GM12801 (cell line): ENCODE results near the gene ACTR8.

Source experiments
- TF ChIP-seq, protein P1 (sequence below): IDR thresholded peaks from one replicate; pipeline ENCODE4 v1.5.1; 2011; ENCODE audit warnings: control low read depth; ENCODE audit not compliant: insufficient read length; ENCODE audit errors: extremely low read depth

The ACTR8 gene

DNA sequence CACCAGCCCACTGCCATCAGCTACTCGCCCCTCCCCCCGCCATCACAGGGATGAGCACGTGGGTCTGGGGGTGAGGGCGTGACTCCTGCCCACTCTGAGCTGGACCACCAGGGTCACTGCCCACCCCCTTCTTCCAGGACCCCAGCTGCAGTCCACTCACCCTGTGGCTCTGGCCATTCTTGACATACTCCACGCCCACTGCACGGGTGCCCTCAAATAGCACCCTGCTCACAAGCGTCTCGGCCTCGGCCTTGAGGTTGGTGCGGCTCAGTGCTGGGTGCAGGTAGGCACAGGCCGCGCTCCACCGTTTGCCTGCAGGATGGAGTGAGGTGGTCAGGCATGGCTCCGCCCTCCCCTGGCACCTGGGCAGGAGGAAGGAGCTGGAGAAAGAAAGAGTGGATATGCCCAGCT, 59.6 kb downstream of the ACTR8 start:
- TF ChIP-seq, protein P1, sequence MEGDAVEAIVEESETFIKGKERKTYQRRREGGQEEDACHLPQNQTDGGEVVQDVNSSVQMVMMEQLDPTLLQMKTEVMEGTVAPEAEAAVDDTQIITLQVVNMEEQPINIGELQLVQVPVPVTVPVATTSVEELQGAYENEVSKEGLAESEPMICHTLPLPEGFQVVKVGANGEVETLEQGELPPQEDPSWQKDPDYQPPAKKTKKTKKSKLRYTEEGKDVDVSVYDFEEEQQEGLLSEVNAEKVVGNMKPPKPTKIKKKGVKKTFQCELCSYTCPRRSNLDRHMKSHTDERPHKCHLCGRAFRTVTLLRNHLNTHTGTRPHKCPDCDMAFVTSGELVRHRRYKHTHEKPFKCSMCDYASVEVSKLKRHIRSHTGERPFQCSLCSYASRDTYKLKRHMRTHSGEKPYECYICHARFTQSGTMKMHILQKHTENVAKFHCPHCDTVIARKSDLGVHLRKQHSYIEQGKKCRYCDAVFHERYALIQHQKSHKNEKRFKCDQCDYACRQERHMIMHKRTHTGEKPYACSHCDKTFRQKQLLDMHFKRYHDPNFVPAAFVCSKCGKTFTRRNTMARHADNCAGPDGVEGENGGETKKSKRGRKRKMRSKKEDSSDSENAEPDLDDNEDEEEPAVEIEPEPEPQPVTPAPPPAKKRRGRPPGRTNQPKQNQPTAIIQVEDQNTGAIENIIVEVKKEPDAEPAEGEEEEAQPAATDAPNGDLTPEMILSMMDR = no peak

DNA sequence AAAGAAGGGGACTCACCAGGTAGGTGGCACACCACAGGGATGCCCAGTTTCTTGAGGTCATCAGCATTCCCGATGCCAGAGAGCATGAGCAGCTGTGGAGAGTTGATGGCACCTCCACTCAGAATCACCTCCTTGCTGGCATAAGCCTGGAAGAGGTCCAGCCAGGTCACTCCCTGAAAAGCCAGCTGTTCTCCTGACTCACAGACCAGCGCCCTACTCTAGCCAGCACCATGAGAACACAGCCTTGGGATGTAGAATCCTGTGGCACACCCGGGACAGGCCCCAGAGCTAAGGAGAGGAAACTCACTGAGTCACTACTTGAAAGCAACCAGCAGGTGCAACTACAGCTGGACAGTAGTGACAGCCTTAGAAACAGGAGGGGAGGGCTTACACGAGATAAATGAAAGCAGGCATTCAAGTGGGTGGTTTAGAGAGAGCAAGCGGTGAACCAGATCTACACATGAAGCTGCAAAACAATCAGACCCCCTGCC, 60.3 kb downstream of the ACTR8 start:
- TF ChIP-seq, protein P1 = no peak

GRCh38 chr3:53820756-53821580, 61.0 kb downstream of the ACTR8 start:
- TF ChIP-seq, protein P1 = no peak

DNA sequence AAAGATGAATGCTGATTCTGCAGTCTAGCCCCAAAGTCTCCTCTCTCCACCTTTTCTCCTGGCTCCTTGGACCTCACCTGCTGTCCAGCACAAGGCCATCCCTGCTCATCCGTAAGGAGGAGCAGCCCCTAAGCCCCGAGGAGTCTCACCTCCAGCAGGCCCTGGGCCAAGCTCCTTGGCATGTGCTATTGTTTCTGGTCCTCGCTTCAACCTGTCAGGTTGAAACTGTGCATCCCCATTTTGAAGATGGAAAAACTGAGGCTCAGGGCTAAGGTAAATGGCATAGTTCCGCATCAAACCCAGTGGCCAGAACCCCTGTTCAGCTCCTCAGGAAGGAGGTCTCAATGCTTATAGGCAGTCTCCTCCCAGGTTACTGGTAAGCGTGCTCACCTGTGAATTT, 61.9 kb downstream of the ACTR8 start:
- TF ChIP-seq, protein P1 = no peak

GRCh38 chr3:53819163-53819868, 62.6 kb downstream of the ACTR8 start:
- TF ChIP-seq, protein P1 = no peak

DNA sequence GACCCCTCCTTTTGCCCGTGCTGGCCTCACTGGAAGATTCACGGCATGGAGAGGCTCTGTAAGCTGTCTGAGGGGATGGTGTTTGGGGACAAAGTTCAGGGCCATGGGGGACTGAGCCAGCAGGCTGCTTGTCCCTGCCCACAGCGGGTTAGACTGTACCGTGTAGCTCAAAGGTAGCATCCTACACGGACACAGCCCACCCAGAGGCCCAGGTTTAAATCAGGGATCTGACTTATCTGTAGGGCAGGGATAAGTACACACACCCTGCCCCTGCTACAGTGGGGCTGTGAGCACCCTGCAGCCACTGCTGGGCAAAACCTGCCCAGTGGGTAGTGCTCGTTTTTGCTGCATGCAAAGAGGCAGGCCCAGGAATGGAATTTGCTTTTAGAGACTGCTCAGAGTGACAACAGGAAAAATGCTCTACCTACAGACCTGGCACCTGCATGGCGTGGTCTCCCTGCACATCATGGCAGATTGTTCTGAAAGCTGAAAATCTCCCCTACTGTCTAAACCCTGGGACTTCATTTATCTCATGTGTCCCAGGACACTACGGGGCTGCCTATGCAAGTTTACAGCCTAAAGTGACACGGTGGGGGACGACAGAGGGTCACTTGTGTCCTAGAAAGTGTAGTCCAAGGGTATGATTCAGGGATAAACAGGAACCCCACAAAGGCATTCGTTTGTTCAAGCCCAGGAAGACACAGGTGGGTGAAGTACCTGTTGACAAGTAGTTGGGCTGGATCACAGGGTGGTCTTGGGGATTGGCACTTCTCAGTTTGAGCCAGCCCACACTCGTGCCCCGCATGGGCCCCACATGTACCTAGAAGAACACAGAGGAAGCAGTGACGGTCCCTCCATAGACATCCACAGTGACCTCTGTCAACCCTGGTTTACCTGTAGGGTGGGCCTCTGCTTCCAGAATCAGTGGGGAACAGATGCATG, 63.5 kb downstream of the ACTR8 start:
- TF ChIP-seq, protein P1 = no peak
